PFSK-1 (cell line): Measurements from ENCODE around the gene DALRD3.

Source experiments
- FOXP2 ChIP-seq: optimal IDR thresholded peaks from 2 replicates; pipeline ENCODE3; 2011; ENCODE audit warnings: borderline replicate concordance, control low read depth, inconsistent platforms; ENCODE audit not compliant: insufficient read depth; ENCODE audit errors: extremely low read length, extremely low read depth
- POLR2AphosphoS5 ChIP-seq: IDR thresholded peaks from 2 replicates; pipeline ENCODE4 v1.6.1; 2012; ENCODE audit warnings: low read depth, mild to moderate bottlenecking, control low read depth, low read length, moderate library complexity
- REST ChIP-seq, 2 experiments: IDR thresholded peaks; 2 replicates each; pipeline versions ENCODE4 v1.6.1 to v1.8.0; 2011 to 2012; ENCODE audit warnings: low read depth in 2 of 2, low read length in 2 of 2, control low read depth in 1 of 2, inconsistent platforms in 1 of 2, mild to moderate bottlenecking in 1 of 2, moderate library complexity in 1 of 2; ENCODE audit not compliant: insufficient read depth in 1 of 2
- SIN3A ChIP-seq: IDR thresholded peaks from 2 replicates; pipeline ENCODE4 v1.6.1; 2012; ENCODE audit warnings: mild to moderate bottlenecking, low read length, moderate library complexity, borderline replicate concordance; ENCODE audit not compliant: insufficient read depth
- TAF1 ChIP-seq: IDR thresholded peaks from 2 replicates; pipeline ENCODE4 v1.6.1; 2012; ENCODE audit warnings: low read length, control low read depth, borderline replicate concordance; ENCODE audit not compliant: insufficient read depth

Gene DALRD3

GRCh38 chr3:48999085-48999858 is 19.1 kb downstream of the DALRD3 start:
- TF ChIP-seq FOXP2 (no peak), SIN3A (no peak), POLR2AphosphoS5 (no peak), TAF1 (no peak), REST (IDR thresholded peaks at IDR 0.05; ENCODE audit: insufficient read depth in 1 of 2, low read depth in 2 of 2, low read length in 2 of 2) (no peak)

GRCh38 chr3:48997714-48998637 is 20.4 kb downstream of the DALRD3 start:
- TF ChIP-seq FOXP2 (no peak), TAF1 (no peak), REST (IDR thresholded peaks at IDR 0.05; ENCODE audit: insufficient read depth in 1 of 2, low read depth in 2 of 2, low read length in 2 of 2) (no peak), POLR2AphosphoS5 (no peak), SIN3A (no peak)

GRCh38 chr3:48997102-48997635 is 21.2 kb downstream of the DALRD3 start:
- TF ChIP-seq SIN3A (no peak), POLR2AphosphoS5 (no peak), TAF1 (no peak), REST (IDR thresholded peaks at IDR 0.05; ENCODE audit: insufficient read depth in 1 of 2, low read depth in 2 of 2, low read length in 2 of 2) (no peak), FOXP2 (no peak)

GRCh38 chr3:48996640-48997039 is 21.7 kb downstream of the DALRD3 start:
- TF ChIP-seq POLR2AphosphoS5 (no peak), TAF1 (no peak), SIN3A (no peak)

GRCh38 chr3:48993834-48994233 is 24.5 kb downstream of the DALRD3 start:
- TF ChIP-seq REST (IDR thresholded peaks at IDR 0.05; ENCODE audit: insufficient read depth in 1 of 2, low read depth in 2 of 2, low read length in 2 of 2) (no peak), POLR2AphosphoS5 (no peak), TAF1 (no peak), SIN3A (no peak), FOXP2 (no peak)
